Upper lobe of left lung (tissue), 6 donors: ENCODE data around the gene KLHL29. TPM values are rescaled to one million over a fixed set of nuclear protein-coding genes. Genes with fewer than 3 reads are reported as not detected.

Experiments used
- ATAC-seq, 2 donors: fragments of 200-7000 bp; cut with Tn5 transposase; one replicate each; pipeline ENCODE4 v1.9.1; 2022; ENCODE audit warnings: mild to moderate bottlenecking in 2 of 2, moderate library complexity in 2 of 2; ENCODE audit not compliant: low FRiP score in 2 of 2
- DNase-seq, 2 donors: peaks; one replicate each; pipeline ENCODE4 v3.0.0-alpha.2; 2019 to 2020
- H3K27ac ChIP-seq, 4 donors: fragments of 200-600 bp; sonication (generic); one replicate each; pipeline ENCODE4 v1.5.1; 2016 to 2019
- H3K27me3 ChIP-seq, 4 donors: fragments of 200-600 bp; sonication (generic); one replicate each; pipeline ENCODE4 v1.5.1; 2017 to 2019
- H3K36me3 ChIP-seq, 4 donors: fragments of 200-600 bp; sonication (generic); one replicate each; pipeline ENCODE4 v1.5.1; 2016 to 2019
- H3K4me1 ChIP-seq, 4 donors: fragments of 200-600 bp; sonication (generic); one replicate each; pipeline ENCODE4 v1.5.1; 2018 to 2019
- H3K4me3 ChIP-seq, 4 donors: fragments of 200-600 bp; sonication (generic); one replicate each; pipeline ENCODE4 v1.5.1; 2017 to 2019; ENCODE audit warnings: mild to moderate bottlenecking in 2 of 4, moderate library complexity in 1 of 4
- H3K9me3 ChIP-seq, 4 donors: fragments of 200-600 bp; sonication (generic); one replicate each; pipeline ENCODE4 v1.5.1; 2018 to 2019
- CTCF ChIP-seq, 6 experiments: fragments of 450-650 bp in 4 of 6; fragments of 200-600 bp in 2 of 6; sonication (generic) in 2 of 6; IDR thresholded peaks; one replicate each; pipeline ENCODE4 v1.5.1; 2016 to 2019; ENCODE audit warnings: antibody characterized with exemption in 6 of 6
- EP300 ChIP-seq, 4 donors: sonication (generic); formaldehyde crosslinking; IDR thresholded peaks; one replicate each; pipeline ENCODE4 v1.5.1; 2017; ENCODE audit warnings: antibody characterized with exemption in 4 of 4, control low read depth in 2 of 4
- POLR2A ChIP-seq, 4 donors: fragments of 450-650 bp; IDR thresholded peaks; one replicate each; pipeline ENCODE4 v1.5.1; 2016 to 2017; ENCODE audit warnings: antibody characterized with exemption in 4 of 4, mild to moderate bottlenecking in 2 of 4
- POLR2AphosphoS5 ChIP-seq, 2 donors: sonication (generic); formaldehyde crosslinking; IDR thresholded peaks; one replicate each; pipeline ENCODE4 v1.5.1; 2017; ENCODE audit warnings: antibody characterized with exemption in 2 of 2
- WGBS, 2 donors: methylation state at CpG; one replicate each; pipeline ENCODE4 v1.1.5; 2017 to 2018; 5-methylcytosine and 5-hydroxymethylcytosine counted together
- total RNA-seq, 6 donors: library from RNA; depleted of rRNA in 4 of 6; stranded (reverse); fragments of >200 nt in 4 of 6; gene quantifications; one replicate each; pipeline versions ENCODE4 v1.1.0 to v1.2.1, GENCODE V29; 2016 to 2021
- donor health status: DM: no; HTN: no; CAD: no; lungs with moderate emphysema.
- donor health status: DM: no; HTN: yes; CAD: no; lungs with severe emphysema.

The KLHL29 gene
- total RNA-seq, 6 donors from 2014 or later = 8.6 to 34.4 (median 18.2) TPM

GRCh38 chr2:23546913-23547312 is 161.9 kb downstream of the KLHL29 start:
- no peak for TF ChIP-seq EP300 (IDR thresholded peaks at IDR 0.05)
- no peak for TF ChIP-seq POLR2AphosphoS5 (IDR thresholded peaks at IDR 0.05)
- no peak for TF ChIP-seq POLR2A (IDR thresholded peaks at IDR 0.05)
- TF ChIP-seq CTCF (IDR thresholded peaks at IDR 0.05) = no peak
- WGBS, 2 donors = 83 to 96% methylated on average over 12 to 13 of the region's 13 CpGs
- Histone ChIP-seq H3K4me3 (no peak overlapping the region), H3K27ac (no peak overlapping the region), H3K36me3 (no peaks in the 10 kb centered on the region), H3K4me1 (no peaks in the 10 kb centered on the region), H3K9me3 (no peaks in the 10 kb centered on the region), H3K27me3 (no peaks in the 10 kb centered on the region)
- DNase-seq (no peak), ATAC-seq (no peak)

DNA sequence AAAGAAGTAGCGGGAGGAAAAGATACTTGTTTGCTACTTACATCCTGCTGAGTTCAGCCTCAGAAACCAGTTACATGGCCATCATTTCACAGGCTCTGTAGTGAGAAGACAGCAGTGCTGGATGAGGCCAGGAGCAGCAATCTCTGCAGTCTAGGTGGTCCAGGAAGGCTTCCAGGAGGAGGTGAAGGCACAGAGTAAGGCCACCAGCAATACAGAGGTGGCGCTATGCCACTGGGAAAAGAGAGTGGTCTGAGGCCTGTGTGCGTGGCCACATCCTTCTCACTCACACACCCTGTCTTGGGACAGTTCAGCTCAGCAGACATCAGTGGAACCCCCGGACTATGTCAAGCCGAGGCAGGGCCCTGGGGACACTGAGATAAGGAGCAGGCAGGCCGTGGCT is 162.7 kb downstream of the KLHL29 start:
- no peak overlapping the region for H3K27ac ChIP-seq
- no peak overlapping the region for H3K4me3 ChIP-seq
- H3K9me3 ChIP-seq = no peaks in the 10 kb centered on the region
- ATAC-seq = no peak
- WGBS, 2 donors = 72 to 81% methylated on average over 6 of the region's 6 CpGs
- TF ChIP-seq POLR2AphosphoS5 (IDR thresholded peaks at IDR 0.05) = no peak
- no peak for TF ChIP-seq POLR2A (IDR thresholded peaks at IDR 0.05)
- no peak for TF ChIP-seq EP300 (IDR thresholded peaks at IDR 0.05)
- TF ChIP-seq CTCF (IDR thresholded peaks at IDR 0.05) = no peak
- no peak for DNase-seq
- no peaks in the 10 kb centered on the region for H3K4me1 ChIP-seq
- H3K36me3 ChIP-seq = no peaks in the 10 kb centered on the region
- H3K27me3 ChIP-seq = no peaks in the 10 kb centered on the region

DNA sequence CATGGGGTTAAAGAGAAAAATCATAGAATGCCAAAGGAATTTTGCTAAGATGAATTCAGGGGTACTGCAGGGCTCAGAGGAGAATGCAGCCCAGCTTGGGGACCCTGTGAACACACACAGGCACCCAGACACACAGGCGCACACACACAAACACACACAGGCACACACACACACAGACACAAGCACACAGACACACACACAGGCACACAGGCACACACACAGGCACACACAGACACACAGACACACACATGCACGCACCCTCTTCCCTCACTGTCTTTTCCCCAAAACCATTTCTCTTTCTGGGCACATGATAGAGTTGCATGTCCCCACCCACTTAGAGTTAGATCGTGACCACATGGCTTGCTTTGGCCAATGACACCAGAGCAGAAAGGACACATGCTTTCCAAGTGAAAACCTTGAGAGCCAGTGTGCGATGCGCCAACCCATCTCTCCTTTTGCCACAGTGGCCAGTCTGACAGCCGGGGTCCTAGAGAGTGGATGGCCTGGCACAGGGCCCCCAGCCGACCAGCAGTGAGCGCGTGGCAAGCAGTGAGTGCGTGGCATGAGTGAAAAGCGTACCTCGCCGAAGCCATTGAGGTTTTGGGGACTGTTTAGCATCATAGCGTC is 163.3 kb downstream of the KLHL29 start:
- Histone ChIP-seq H3K36me3 (no peaks in the 10 kb centered on the region), H3K4me1 (no peaks in the 10 kb centered on the region), H3K9me3 (no peaks in the 10 kb centered on the region), H3K27ac (no peak overlapping the region), H3K27me3 (no peaks in the 10 kb centered on the region), H3K4me3 (no peak overlapping the region)
- no peak for ATAC-seq
- whole genome bisulfite sequencing, 2 donors = 91 to 94% methylated on average over 14 of the region's 14 CpGs
- no peak for TF ChIP-seq CTCF (IDR thresholded peaks at IDR 0.05)
- TF ChIP-seq POLR2AphosphoS5 (IDR thresholded peaks at IDR 0.05) = no peak
- no peak for TF ChIP-seq POLR2A (IDR thresholded peaks at IDR 0.05)
- no peak for TF ChIP-seq EP300 (IDR thresholded peaks at IDR 0.05)
- no peak for DNase-seq

DNA sequence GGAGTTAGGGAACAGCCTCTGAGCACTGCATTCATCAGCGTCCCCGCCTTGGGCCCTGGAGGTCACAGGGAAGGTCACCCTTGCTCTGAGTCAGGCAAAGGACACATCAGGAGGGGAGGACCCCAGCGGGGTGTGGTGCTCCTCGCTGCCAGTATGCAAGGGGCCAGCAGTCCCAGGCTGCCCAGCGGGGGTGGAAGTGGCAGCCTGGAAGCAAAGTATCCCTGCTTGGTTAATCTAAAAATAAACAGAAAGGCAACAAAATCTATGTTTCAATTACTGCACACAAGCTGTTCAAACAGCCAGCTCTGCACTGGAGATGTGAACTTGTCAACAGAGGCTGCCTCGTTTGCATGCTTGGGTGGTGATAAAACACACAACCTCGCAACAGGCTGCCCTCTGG is 164.1 kb downstream of the KLHL29 start:
- Histone ChIP-seq H3K4me3 (no peak overlapping the region), H3K9me3 (no peaks in the 10 kb centered on the region), H3K4me1 (no peaks in the 10 kb centered on the region), H3K27ac (no peak overlapping the region), H3K27me3 (no peaks in the 10 kb centered on the region), H3K36me3 (no peaks in the 10 kb centered on the region)
- no peak for ATAC-seq
- WGBS, 2 donors = 70 to 73% methylated on average over 5 to 7 of the region's 7 CpGs
- DNase-seq = no peak
- TF ChIP-seq EP300 (IDR thresholded peaks at IDR 0.05) = no peak
- no peak for TF ChIP-seq POLR2A (IDR thresholded peaks at IDR 0.05)
- TF ChIP-seq POLR2AphosphoS5 (IDR thresholded peaks at IDR 0.05) = no peak
- TF ChIP-seq CTCF (IDR thresholded peaks at IDR 0.05) = no peak
